ENCODE data around the gene RALGAPA1.

- TF ChIP-seq CTCF (IDR thresholded peaks at IDR 0.05) (no peak), POLR2A (IDR thresholded peaks at IDR 0.05) (no peak), POLR2AphosphoS5 (IDR thresholded peaks at IDR 0.05) (no peak), EP300 (IDR thresholded peaks at IDR 0.05) (no peak)
Measured at GRCh38 chr14:35851823-35852222, 42.7 kb upstream of the RALGAPA1 start.

Measured in sigmoid colon (tissue), 4 donors.